GM12891 (cell line): Measurements from ENCODE around the gene TSC22D1.

ENCODE experiments used
- POLR2A ChIP-seq: IDR thresholded peaks from 2 replicates; pipeline ENCODE4 v1.6.1; 2011; ENCODE audit warnings: low read depth, low read length, control low read depth
- POLR2AphosphoS5 ChIP-seq: IDR thresholded peaks from 2 replicates; pipeline ENCODE4 v1.6.1; 2011; ENCODE audit warnings: low read depth, low read length, control low read depth
- TAF1 ChIP-seq: IDR thresholded peaks from 2 replicates; pipeline ENCODE4 v1.6.1; 2011; ENCODE audit warnings: low read depth, low read length, control low read depth

- TF ChIP-seq TAF1 (no peak), POLR2AphosphoS5 (no peak), POLR2A (no peak)
Observed at GRCh38 chr13:44425041-44425814, 150.9 kb downstream of the TSC22D1 start.
